K562 (cell line): ENCODE data around the gene TDRKH. TPM values are rescaled to one million over a fixed set of nuclear protein-coding genes. Genes with fewer than 3 reads are reported as not detected.

Experiments used
- ATAC-seq: fragments of 200-7000 bp; cut with Tn5 transposase; 3 replicates; pipeline ENCODE4 v1.9.1; 2020; ENCODE audit warnings: moderate library complexity
- BruUV-seq: library from RNA; stranded (reverse); fragments of 400-500 nt; replicated peaks from 2 replicates; lab custom pipeline; 2021; lab: Mats Ljungman, UMichigan
- CTCF ChIA-PET: fragments of 300-600 bp; formaldehyde crosslinking; extraction: SDS; loops from one replicate; lab custom pipeline; 2021; ENCODE audit warnings: low intra/inter-chr PET ratio; lab: Yijun Ruan, JAX
- POLR2A ChIA-PET: fragments of 300-600, 350-650 bp; sonication (Branson Sonifier 250); formaldehyde crosslinking; extraction: SDS; loops from one replicate; lab custom pipeline; 2021; ENCODE audit warnings: antibody characterized with exemption, inconsistent platforms; lab: Yijun Ruan, JAX
- DNase-seq, 4 experiments: peaks; one replicate each; pipeline versions ENCODE4 v3.0.0 to v3.0.0-alpha.2; 2011 to 2018; ENCODE audit warnings: low spot score in 3 of 4, mixed read lengths in 3 of 4; ENCODE audit errors: extremely low read depth in 1 of 4
- FAIRE-seq: peaks from 2 replicates; lab custom pipeline; 2011; peaks lifted over from hg19 to GRCh38; lab: Jason Lieb, UNC
- H2AFZ ChIP-seq: 2 replicates; pipeline ENCODE4 v1.6.0; 2011; ENCODE audit warnings: low read depth, low read length, control low read depth, inconsistent platforms
- H3K27ac ChIP-seq: fragments of 200-600 bp; 3 replicates; pipeline ENCODE4 v1.8.0; 2011; ENCODE audit warnings: low read depth, mild to moderate bottlenecking, control low read depth, inconsistent platforms, low read length, moderate library complexity, mixed read lengths; ENCODE audit errors: extremely low read depth
- H3K27me3 ChIP-seq, 2 experiments: fragments of 300-600 bp in 1 of 2; 2 replicates in 1 of 2; 3 replicates in 1 of 2; pipeline versions ENCODE4 v1.6.0 to v1.8.0; 2011; ENCODE audit warnings: inconsistent platforms in 2 of 2, low read length in 2 of 2, mild to moderate bottlenecking in 1 of 2, mixed read lengths in 1 of 2, moderate library complexity in 1 of 2; ENCODE audit not compliant: control insufficient read depth in 2 of 2, insufficient read depth in 2 of 2
- H3K36me3 ChIP-seq: fragments of 300-600 bp; 3 replicates; pipeline ENCODE4 v1.8.0; 2011; ENCODE audit warnings: mild to moderate bottlenecking, low read length, inconsistent platforms; ENCODE audit not compliant: control insufficient read depth, insufficient read depth
- H3K4me1 ChIP-seq, 2 experiments: fragments of 200-600 bp in 1 of 2; replicated peaks in 1 of 2; 2 replicates in 1 of 2; 3 replicates in 1 of 2; pipeline versions ENCODE4 v1.5.1 to v1.8.0; 2011; ENCODE audit warnings: inconsistent platforms in 2 of 2, low read length in 2 of 2, mild to moderate bottlenecking in 1 of 2, mixed read lengths in 1 of 2, moderate library complexity in 1 of 2; ENCODE audit not compliant: control insufficient read depth in 2 of 2, insufficient read depth in 2 of 2
- H3K4me2 ChIP-seq: 2 replicates; pipeline ENCODE4 v1.6.1; 2011; ENCODE audit warnings: low read length, control low read depth, inconsistent platforms, mixed read lengths; ENCODE audit not compliant: insufficient read depth
- H3K4me3 ChIP-seq: fragments of 200-600 bp; sonication (generic), shearing (Covaris generic); 2 replicates; pipeline ENCODE4 v1.5.1; 2016; ENCODE audit warnings: control low read depth, inconsistent platforms
- H3K79me2 ChIP-seq: fragments of 200-600 bp; 3 replicates; pipeline ENCODE4 v1.8.0; 2011; ENCODE audit warnings: low read length, inconsistent platforms; ENCODE audit not compliant: control insufficient read depth, insufficient read depth
- H3K9ac ChIP-seq, 2 experiments: 2 replicates each; pipeline versions ENCODE4 v1.6.0 to v1.6.1; 2011; ENCODE audit warnings: low read depth in 2 of 2, low read length in 2 of 2, control low read depth in 1 of 2, inconsistent platforms in 1 of 2, mild to moderate bottlenecking in 1 of 2, mixed read lengths in 1 of 2; ENCODE audit not compliant: insufficient read depth in 1 of 2
- H3K9me1 ChIP-seq: one replicate; pipeline ENCODE4 v1.6.0; 2011; ENCODE audit warnings: inconsistent platforms, mild to moderate bottlenecking, low read length, moderate library complexity; ENCODE audit not compliant: control insufficient read depth, insufficient read depth
- H3K9me3 ChIP-seq: replicated peaks from 2 replicates; pipeline ENCODE4 v1.5.1; 2011; ENCODE audit warnings: low read depth, low read length, inconsistent platforms; ENCODE audit not compliant: control insufficient read depth, insufficient read depth
- H4K20me1 ChIP-seq: replicated peaks from 2 replicates; pipeline ENCODE4 v1.6.1; 2011; ENCODE audit warnings: low read length, inconsistent platforms, mixed read lengths; ENCODE audit not compliant: control insufficient read depth, insufficient read depth
- ATF1 ChIP-seq, 2 experiments: fragments of 450-650 bp in 1 of 2; IDR thresholded peaks; 2 replicates each; pipeline ENCODE4 v1.6.1; 2016; ENCODE audit warnings: missing compliant biosample characterization in 1 of 2, missing genetic modification characterization in 1 of 2
- ESRRB ChIP-seq: fragments of 250-450 bp; sonication (Bioruptor Pico); IDR thresholded peaks from 2 replicates; pipeline ENCODE4 v1.5.0; 2020; ENCODE audit warnings: mild to moderate bottlenecking, moderate library complexity, borderline replicate concordance
- MIER1 ChIP-seq: fragments of 450-650 bp; IDR thresholded peaks from 2 replicates; pipeline ENCODE4 v1.6.1; 2016; ENCODE audit warnings: antibody characterized with exemption, mild to moderate bottlenecking, low read depth
- NEUROD1 ChIP-seq: fragments of 150-350 bp; IDR thresholded peaks from 2 replicates; pipeline ENCODE4 v1.6.1; 2014; ENCODE audit warnings: borderline replicate concordance, low read length, low read depth; ENCODE audit not compliant: partially characterized antibody
- SNIP1 ChIP-seq: fragments of 450-650 bp; IDR thresholded peaks from 2 replicates; pipeline ENCODE4 v1.7.1; 2017; ENCODE audit warnings: low read depth, mild to moderate bottlenecking
- ZNF124 ChIP-seq: sonication (generic); formaldehyde crosslinking; IDR thresholded peaks from 2 replicates; pipeline ENCODE4 v1.8.1; 2022; ENCODE audit warnings: missing genetic modification reagents
- WGBS: fragments of 100-300 bp; shearing (Covaris generic); methylation state at CpG from one replicate; pipeline ENCODE4 v1.1.6; 2016; ENCODE audit warnings: low coverage, mixed read lengths; ENCODE audit not compliant: insufficient coverage; ENCODE audit errors: missing lambda C conversion rate; 5-methylcytosine and 5-hydroxymethylcytosine counted together
- in situ Hi-C: fragments of 300-500 bp; cut with MboI; formaldehyde crosslinking; loops from 4 replicates; pipeline ENCODE4 v1.15.0; 2018; ENCODE audit warnings: inconsistent platforms, mixed read lengths
- intact Hi-C: fragments of 100-400 bp; cut with micrococcal nuclease; formaldehyde crosslinking; loops from 2 replicates; pipeline ENCODE4 v1.14.2; 2022
- polyA plus RNA-seq, 8 experiments: library from polyadenylated mRNA; depleted of rRNA in 4 of 8; stranded (reverse) in 5 of 8; unstranded in 3 of 8; fragments of >200 nt; fragmentation: Nextera tagmentation in 2 of 8; fragmentation: Illumina TruSeq in 1 of 8; extraction: Ambion mirVana in 2 of 8; extraction: Trizol in 1 of 8; gene quantifications; 2 replicates each; pipeline versions ENCODE4 v1.2.1 to v1.2.3, GENCODE V29; 2011 to 2014; ENCODE audit warnings: inconsistent platforms in 1 of 8, missing spikeins in 1 of 8
- total RNA-seq, 7 experiments: library from RNA; depleted of rRNA in 6 of 7; stranded (reverse); fragments of >200 nt in 6 of 7; fragmentation: Illumina TruSeq in 2 of 7; extraction: Trizol in 2 of 7; gene quantifications; 2 replicates each; pipeline versions ENCODE4 v1.2.1 to v1.2.3, GENCODE V29; 2011 to 2021; ENCODE audit warnings: low replicate concordance in 1 of 7

TDRKH gene
- total and polyA plus RNA-seq, 9 of the 15 experiments (the other 6 are each of a cell fraction or from before 2014, with no cell fraction given), result 4.3 to 21.3 (median 8.4) TPM

DNA sequence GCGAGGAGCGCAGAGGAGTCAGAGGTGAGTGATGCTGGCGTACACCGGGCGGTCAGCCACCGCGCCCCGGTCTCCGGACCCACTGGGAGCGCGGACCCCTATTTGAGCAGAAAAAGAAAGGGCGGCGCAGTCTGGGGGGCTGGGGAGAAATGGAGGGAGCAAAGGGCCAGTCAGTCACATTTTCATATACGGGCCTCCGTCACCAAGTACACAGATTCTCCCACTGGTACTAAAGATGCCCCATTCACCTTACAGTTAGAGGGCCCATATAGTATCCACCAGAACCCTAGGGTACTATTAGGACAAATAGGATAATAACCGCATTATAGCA lies 48.7 kb upstream of the TDRKH start:
- no TSS peak for BruUV-seq
- no peak overlapping the region for H2AFZ ChIP-seq
- FAIRE-seq, result no peak
- no peak overlapping the region for H3K27ac ChIP-seq
- peaks cover 0 to 13% of the 10 kb centered on the region in 2 experiments; a peak in 2 of 5 replicates for H3K4me1 ChIP-seq
- H3K9ac ChIP-seq, result no peak overlapping the region
- WGBS, result 85% methylated on average over 11 of the region's 16 CpGs
- no peak overlapping the region for H3K4me3 ChIP-seq
- H3K4me2 ChIP-seq, result no peak overlapping the region
- in situ Hi-C loops (no loop called here), intact Hi-C loops (loop anchor here (5.0 kb wide), 2 partner anchors 247 to 537 kb away; no protein-coding TSS in a partner anchor)
- TF ChIP-seq ATF1 (CRISPR knock-in tag; IDR thresholded peaks at IDR 0.05) (no peak), ATF1 (tag; IDR thresholded peaks at IDR 0.05) (no peak), SNIP1 (no peak), ZNF124 (CRISPR knock-in tag) (no peak), MIER1 (no peak), NEUROD1 (no peak), ESRRB (CRISPR knock-in tag) (no peak)
- no peak for DNase-seq
- POLR2A ChIA-PET, result no interaction called here
- H3K36me3 ChIP-seq, result no peaks in the 10 kb centered on the region
- no peak for ATAC-seq
- no peaks in the 10 kb centered on the region for H3K9me3 ChIP-seq
- no peaks in the 10 kb centered on the region for H3K9me1 ChIP-seq
- CTCF ChIA-PET, result no interaction called here
- no peaks in the 10 kb centered on the region for H4K20me1 ChIP-seq
- H3K79me2 ChIP-seq, result no peaks in the 10 kb centered on the region
- peaks cover 4 to 12% of the 10 kb centered on the region in 2 experiments; a peak in 3 of 5 replicates for H3K27me3 ChIP-seq
